VCaP (cell line): ENCODE data around the gene TRAM2.

Experiments
- H3K27ac ChIP-seq: fragments of 450-650 bp; 2 replicates; pipeline ENCODE4 v1.5.1; 2017
- TF ChIP-seq, protein P1 (sequence below): fragments of 450-650 bp; conservative IDR thresholded peaks from 2 replicates; pipeline ENCODE4 v1.5.1; 2017; ENCODE audit warnings: mild to moderate bottlenecking, moderate library complexity

TRAM2 gene, protein sequence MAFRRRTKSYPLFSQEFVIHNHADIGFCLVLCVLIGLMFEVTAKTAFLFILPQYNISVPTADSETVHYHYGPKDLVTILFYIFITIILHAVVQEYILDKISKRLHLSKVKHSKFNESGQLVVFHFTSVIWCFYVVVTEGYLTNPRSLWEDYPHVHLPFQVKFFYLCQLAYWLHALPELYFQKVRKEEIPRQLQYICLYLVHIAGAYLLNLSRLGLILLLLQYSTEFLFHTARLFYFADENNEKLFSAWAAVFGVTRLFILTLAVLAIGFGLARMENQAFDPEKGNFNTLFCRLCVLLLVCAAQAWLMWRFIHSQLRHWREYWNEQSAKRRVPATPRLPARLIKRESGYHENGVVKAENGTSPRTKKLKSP

DNA sequence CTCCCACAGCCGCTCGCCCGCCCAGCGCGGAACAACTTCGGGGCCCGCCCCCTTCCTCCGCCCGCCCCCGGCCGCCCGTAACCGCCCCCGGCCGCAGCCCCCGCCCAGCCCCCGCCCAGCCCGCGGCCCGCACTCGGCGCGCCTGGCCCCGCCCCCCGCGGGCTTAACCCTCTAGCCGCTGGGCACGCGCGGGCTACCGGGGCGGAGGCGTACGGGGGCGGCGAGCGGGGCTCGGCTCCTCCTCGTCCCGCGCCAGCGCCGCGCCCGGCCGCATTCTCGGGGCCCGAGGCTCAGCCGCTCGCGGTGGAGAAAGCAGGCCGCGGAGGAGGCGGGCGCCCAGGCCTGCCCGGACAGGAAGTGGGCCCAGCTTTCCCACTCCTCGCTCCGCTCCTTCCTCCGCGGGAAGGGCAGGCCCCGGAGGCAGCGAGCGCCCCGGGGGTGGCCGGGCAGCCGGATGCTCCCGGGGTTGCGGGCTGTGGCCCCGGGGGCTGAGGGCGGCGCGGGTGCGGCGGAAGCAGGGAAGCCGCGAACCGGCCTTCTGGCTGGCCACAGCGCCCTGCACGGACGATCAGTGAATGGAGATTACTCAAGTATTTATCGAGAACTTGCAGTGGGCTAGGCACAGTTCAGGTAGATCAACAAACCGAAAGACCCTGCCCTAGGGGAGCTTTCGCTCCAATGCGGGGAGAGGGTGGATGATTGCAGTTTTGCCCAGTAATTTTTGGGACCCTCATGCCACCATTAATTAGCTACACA is at the start of gene TRAM2:
TSS of gene TRAM2 (minus strand) at position 39 of the 756 bp plus-strand sequence. CDS start 145 bp downstream, outside the sequence.
- peak within 1 kb of the TSS; percentile 92 for H3K27ac ChIP-seq
- TF ChIP-seq, protein P1, sequence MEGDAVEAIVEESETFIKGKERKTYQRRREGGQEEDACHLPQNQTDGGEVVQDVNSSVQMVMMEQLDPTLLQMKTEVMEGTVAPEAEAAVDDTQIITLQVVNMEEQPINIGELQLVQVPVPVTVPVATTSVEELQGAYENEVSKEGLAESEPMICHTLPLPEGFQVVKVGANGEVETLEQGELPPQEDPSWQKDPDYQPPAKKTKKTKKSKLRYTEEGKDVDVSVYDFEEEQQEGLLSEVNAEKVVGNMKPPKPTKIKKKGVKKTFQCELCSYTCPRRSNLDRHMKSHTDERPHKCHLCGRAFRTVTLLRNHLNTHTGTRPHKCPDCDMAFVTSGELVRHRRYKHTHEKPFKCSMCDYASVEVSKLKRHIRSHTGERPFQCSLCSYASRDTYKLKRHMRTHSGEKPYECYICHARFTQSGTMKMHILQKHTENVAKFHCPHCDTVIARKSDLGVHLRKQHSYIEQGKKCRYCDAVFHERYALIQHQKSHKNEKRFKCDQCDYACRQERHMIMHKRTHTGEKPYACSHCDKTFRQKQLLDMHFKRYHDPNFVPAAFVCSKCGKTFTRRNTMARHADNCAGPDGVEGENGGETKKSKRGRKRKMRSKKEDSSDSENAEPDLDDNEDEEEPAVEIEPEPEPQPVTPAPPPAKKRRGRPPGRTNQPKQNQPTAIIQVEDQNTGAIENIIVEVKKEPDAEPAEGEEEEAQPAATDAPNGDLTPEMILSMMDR: no peak

DNA sequence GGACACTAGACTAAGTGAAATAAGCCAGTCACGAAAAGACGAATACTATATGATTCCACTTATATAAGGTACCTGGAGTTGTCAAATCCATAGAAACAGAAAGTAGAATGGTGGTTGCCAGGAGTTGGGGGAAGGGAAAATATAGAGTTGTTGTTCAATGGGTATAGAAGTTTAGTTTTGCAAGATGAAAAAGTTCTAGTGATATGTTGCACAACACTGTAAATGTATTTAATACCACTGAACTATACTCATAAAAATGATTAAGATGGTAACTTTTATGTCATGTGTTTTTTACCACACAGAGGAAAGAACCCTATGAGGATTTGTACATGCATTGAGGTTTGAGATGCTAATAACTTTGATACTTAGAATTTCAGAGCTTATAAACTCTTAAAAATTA is 46.0 kb upstream of the TRAM2 start:
- no peak overlapping the region for H3K27ac ChIP-seq
- TF ChIP-seq, protein P1: no peak

DNA sequence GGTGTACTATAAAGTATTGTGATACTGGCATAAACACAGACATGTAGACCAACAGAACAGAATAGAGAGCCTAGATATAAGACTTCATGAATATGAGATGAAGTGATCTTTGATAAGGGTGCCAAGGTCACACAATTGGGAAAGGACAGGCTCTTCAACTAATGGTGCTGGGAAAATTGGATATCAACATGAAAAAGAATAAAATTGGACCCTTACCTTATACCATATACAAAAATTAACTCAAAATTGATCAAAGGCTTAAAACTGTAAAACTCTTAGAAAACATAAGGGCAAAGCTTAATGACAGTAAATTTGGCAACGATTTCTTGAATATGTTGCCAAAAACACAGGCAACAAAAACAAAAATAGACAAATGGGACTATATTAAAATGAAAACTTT is 44.8 kb upstream of the TRAM2 start:
- H3K27ac ChIP-seq: no peak overlapping the region
- TF ChIP-seq, protein P1: no peak

DNA sequence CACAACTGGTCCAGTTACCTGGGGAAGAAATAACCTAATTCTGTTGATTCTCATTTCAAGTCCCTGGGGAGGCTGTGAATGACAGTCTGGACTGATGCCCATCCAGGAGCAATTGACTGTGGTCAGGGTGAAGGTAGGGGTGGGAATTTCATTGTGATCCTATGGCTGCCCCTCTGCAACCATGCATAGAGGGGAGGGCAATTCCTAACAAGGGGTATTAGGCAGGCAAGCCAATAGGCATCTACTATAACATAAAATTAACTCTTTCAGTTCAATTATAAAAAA is 44.0 kb upstream of the TRAM2 start:
- H3K27ac ChIP-seq: no peak overlapping the region
- TF ChIP-seq, protein P1: no peak

DNA sequence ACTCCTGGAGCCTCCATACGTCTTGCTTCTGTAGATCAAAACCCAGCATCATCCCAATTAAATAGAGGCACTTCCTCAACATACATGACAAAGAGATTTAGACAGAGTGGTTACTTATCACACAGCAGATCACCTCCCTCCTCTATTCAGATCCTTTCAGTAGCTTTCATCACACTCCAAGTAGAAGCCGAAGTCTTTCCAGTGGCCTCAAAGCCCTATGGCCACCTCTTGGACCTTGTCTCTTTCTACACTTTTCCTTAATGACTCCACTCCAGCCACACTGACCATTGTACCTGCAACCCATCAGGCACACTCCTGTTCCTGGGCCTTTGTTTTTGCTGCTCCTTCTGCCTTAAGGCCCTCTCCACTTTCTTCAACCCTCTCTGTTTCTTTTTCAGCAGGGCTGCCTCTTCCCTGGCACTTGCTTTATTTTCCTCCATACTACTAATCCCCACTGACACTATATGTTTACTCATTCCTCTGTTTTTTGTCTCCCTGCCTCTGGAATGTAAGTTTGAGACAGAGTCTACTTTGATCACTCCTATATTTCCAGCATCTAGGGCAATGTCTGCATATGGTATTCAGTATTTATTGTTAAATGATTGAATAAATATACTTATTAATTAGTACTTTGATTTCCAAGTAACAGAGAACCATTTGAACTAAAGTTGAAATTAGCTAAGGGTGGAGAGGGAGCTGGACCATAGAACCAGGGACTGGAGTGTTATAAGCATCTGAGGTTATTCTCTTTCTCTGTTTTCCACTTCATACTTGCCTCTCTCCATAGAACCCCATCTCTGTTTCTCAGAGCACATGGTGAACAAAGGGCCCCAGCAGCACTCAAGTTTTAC is 43.4 kb upstream of the TRAM2 start:
- TF ChIP-seq, protein P1: no peak
- no peak overlapping the region for H3K27ac ChIP-seq

DNA sequence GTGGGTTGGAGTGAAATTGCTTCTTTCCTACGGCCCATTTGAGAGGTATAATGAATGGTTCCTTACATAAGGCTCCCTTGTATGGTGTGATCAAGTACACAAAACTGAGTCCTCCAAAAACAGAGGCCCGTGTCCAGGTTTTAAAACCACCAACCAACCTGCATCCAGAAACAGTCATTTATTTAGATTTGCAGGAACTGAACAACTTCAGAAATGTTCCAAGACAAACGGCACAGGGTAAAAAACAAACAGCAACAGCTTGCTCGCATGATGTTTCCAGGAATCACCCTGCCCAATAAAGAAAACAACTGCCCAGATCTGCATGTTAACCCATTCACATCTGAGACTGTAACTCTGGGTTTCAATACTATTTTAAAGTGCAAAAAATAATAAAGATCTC is 40.2 kb upstream of the TRAM2 start:
- TF ChIP-seq, protein P1: no peak

More for the DNA sequence above, 40.2 kb upstream of the TRAM2 start:
- peak overlapping the region; percentile 47 for H3K27ac ChIP-seq
